CD4-positive, alpha-beta T cell treated with Interleukin-10 for 1 hour (primary cell): ENCODE results near the gene YEATS2.
"Not testable (repeated sequence)": the region's sequence is repeated elsewhere in the genome, so short reads cannot be mapped to it uniquely, and the experiment has no call there.

ENCODE experiments used
- DNase-seq: peaks from one replicate; pipeline ENCODE4 v3.0.0-alpha.2; 2020

The YEATS2 gene

GRCh38 chr3:183779896-183780465, 82.4 kb downstream of the YEATS2 start:
- DNase-seq: no peak

- DNase-seq: no peak
These were observed 83.6 kb downstream of the YEATS2 start for GRCh38 chr3:183781246-183781645.

GRCh38 chr3:183782576-183783276, 85.1 kb downstream of the YEATS2 start:
- no peak for DNase-seq

- DNase-seq: not testable (repeated sequence)
These were observed 86.9 kb downstream of the YEATS2 start for GRCh38 chr3:183784503-183784902.

GRCh38 chr3:183789826-183790225, 92.2 kb downstream of the YEATS2 start:
- DNase-seq: no peak

- no peak for DNase-seq
These were observed 93.1 kb downstream of the YEATS2 start for GRCh38 chr3:183790700-183791099.

- DNase-seq: no peak
These were observed 95.4 kb downstream of the YEATS2 start for GRCh38 chr3:183792976-183793375.

- no peak for DNase-seq
These were observed 96.9 kb downstream of the YEATS2 start for GRCh38 chr3:183794452-183794851.

- no peak for DNase-seq
These were observed 98.8 kb downstream of the YEATS2 start for GRCh38 chr3:183796372-183796771.

- DNase-seq: no peak
These were observed 100.4 kb downstream of the YEATS2 start for GRCh38 chr3:183797996-183798395.

- no peak for DNase-seq
These were observed 101.9 kb downstream of the YEATS2 start for GRCh38 chr3:183799461-183799860.

GRCh38 chr3:183800243-183800863, 102.8 kb downstream of the YEATS2 start:
- DNase-seq: no peak

GRCh38 chr3:183801601-183802000, 104.0 kb downstream of the YEATS2 start:
- no peak for DNase-seq

- DNase-seq: no peak
These were observed 105.4 kb downstream of the YEATS2 start for GRCh38 chr3:183802989-183803388.

GRCh38 chr3:183807209-183807728, 109.7 kb downstream of the YEATS2 start:
- DNase-seq: no peak

- no peak for DNase-seq
These were observed 110.3 kb downstream of the YEATS2 start for GRCh38 chr3:183807881-183808280.

- no peak for DNase-seq
These were observed 110.8 kb downstream of the YEATS2 start for GRCh38 chr3:183808355-183808754.

- DNase-seq: no peak
These were observed 111.7 kb downstream of the YEATS2 start for GRCh38 chr3:183809270-183809669.

- DNase-seq: no peak
These were observed 113.3 kb downstream of the YEATS2 start for GRCh38 chr3:183810643-183811594.

- DNase-seq: no peak
These were observed 114.0 kb downstream of the YEATS2 start for GRCh38 chr3:183811638-183812037.

GRCh38 chr3:183812761-183813445, 115.3 kb downstream of the YEATS2 start:
- DNase-seq: no peak

GRCh38 chr3:183814240-183814639, 116.6 kb downstream of the YEATS2 start:
- DNase-seq: no peak
